LNCaP clone FGC (cell line): ENCODE results near the gene BTNL3.
"Not testable (repeated sequence)": the region's sequence is repeated elsewhere in the genome, so short reads cannot be mapped to it uniquely, and the experiment has no call there.

Experiments
- DNase-seq: peaks from one replicate; pipeline ENCODE4 v3.0.0-alpha.2; 2011; ENCODE audit warnings: low read depth
- H3K4me3 ChIP-seq: 2 replicates; pipeline ENCODE4 v1.5.1; 2011; ENCODE audit warnings: mild to moderate bottlenecking, low read depth, low read length, control low read depth
- CTCF ChIP-seq: IDR thresholded peaks from 2 replicates; pipeline ENCODE4 v1.5.1; 2012; ENCODE audit warnings: mild to moderate bottlenecking; ENCODE audit not compliant: control insufficient read depth, insufficient read depth; ENCODE audit errors: extremely low read depth

The BTNL3 gene

DNA sequence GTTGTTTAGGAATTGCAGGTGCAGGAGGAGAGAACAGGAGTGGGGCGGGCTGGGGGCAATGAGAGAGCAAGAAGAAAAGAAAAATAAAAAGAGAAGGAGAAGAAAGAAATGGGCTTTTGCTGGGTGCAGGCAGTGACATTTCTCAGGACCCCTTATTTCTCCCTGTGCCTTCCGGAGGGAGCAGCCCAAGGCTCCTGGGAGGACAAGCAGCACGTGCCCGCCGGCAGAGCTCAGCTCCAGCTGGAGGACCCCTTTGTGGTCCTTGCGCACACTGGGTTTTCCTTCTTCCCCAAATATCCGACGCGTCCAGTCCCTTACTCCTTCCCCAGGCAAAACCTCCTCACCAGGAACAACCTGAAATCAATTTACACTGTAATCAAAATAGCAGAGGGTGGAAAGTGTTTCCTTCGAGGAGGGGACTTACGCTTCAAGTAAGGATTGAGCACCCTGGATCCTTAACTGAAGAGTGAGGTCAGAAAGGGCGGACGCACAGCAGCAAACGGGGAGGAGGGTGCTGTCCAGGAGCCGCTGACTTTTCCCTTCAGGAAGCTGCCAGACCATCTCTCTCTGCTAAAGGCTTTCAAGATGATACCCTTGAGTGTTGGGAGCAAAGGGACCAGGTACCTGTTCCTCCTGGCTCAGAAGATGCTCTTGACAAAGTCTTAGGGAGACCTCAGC lies 53.5 kb downstream of the BTNL3 start:
- no peak for DNase-seq
- no peak for TF ChIP-seq CTCF
- no peak overlapping the region for H3K4me3 ChIP-seq

GRCh38 chr5:181042722-181043121 lies 54.1 kb downstream of the BTNL3 start:
- H3K4me3 ChIP-seq = no peak overlapping the region
- no peak for TF ChIP-seq CTCF
- DNase-seq = no peak

- H3K4me3 ChIP-seq = no peak overlapping the region
- TF ChIP-seq CTCF = peak; percentile 20; the same call in 1 of the 2 replicates
- DNase-seq = no peak
Measured at GRCh38 chr5:181043285-181044092, 54.8 kb downstream of the BTNL3 start.

DNA sequence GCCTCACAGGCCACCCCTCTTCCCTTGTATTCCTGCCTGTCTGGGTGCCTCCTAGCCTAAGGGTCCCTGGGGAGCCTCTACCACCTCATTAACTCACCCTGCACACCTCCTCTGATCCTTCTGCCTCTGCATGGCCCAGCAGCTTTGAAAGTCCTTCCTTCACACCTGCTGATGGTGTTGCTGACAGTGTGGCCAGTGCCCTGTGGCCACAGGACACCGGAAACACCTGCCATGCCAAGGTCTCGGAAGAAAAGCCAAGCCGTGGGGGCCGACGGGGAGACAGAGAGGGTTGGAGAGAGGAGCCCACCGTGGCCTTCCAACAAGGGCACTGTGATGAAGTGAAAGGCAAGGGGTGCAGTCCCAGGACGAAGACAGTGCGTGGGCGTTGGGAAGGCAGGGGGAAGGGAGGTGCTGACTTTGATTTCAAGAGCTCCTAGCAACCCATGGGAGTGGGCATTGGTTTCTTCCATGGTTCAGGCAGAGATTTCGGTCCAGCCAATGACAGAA lies 55.5 kb downstream of the BTNL3 start:
- no peak for TF ChIP-seq CTCF

DNA sequence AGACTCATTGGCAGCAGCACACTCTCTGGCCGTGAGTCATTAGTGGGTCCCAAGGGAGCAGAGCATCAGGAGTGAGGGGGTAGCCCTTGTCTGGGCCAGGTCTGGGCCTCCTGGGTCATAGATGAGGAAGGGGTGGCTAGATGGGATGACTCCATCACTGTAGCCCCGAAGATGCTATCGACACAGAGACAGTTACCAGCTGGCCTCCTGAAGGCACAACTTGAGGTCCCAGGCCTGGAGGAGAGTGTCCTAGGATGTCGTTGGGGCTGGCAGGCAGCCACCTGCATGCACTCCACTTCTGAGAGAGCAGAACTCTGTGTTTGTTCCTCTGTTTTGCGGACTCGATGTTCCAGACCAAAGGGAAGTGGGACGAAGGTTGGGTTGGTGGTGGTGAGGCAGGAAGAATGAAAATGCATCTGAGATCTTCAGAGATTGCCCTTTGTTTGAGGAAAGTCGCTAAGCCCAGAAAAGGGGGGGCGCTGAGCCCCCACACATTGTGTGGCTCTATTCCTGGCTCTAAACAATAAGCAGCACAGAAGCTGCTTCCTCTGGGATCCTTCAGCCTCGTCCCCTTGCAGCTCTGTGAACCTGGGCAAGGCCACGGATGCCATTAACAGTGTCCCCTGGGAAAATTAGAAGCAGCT lies 56.1 kb downstream of the BTNL3 start:
- DNase-seq = no peak
- H3K4me3 ChIP-seq = no peak overlapping the region
- TF ChIP-seq CTCF = no peak

More for the DNA sequence above, 55.5 kb downstream of the BTNL3 start:
- H3K4me3 ChIP-seq = no peak overlapping the region
- no peak for DNase-seq

- TF ChIP-seq CTCF = no peak
- no peak for DNase-seq
- H3K4me3 ChIP-seq = no peak overlapping the region
Measured at GRCh38 chr5:181045316-181045715, 56.7 kb downstream of the BTNL3 start.

DNA sequence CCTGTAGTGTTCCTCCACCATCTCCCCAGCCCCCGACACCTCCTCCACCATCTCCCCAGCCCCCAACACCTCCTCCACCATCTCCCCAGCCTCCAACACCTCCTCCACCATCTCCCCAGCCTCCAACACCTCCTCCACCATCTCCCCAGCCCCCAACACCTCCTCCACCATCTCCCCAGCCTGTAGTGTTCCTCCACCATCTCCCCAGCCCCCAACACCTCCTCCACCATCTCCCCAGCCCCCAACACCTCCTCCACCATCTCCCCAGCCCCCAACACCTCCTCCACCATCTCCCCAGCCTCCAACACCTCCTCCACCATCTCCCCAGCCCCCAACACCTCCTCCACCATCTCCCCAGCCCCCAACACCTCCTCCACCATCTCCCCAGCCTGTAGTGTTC lies 57.2 kb downstream of the BTNL3 start:
- not testable (repeated sequence) for H3K4me3 ChIP-seq, DNase-seq
